OCI-LY7 (cell line): ENCODE measurements around the gene MUC4. TPM values are rescaled to one million over a fixed set of nuclear protein-coding genes. Genes with fewer than 3 reads are reported as not detected.

Experiments used
- BruUV-seq: library from RNA; stranded (reverse); fragments of 400-500 nt; replicated peaks from 2 replicates; lab custom pipeline; 2021; lab: Mats Ljungman, UMichigan
- CTCF ChIA-PET: fragments of 300-600 bp; sonication (Branson Sonifier 250); formaldehyde crosslinking; loops from one replicate; lab custom pipeline; 2022; ENCODE audit warnings: antibody characterized with exemption; ENCODE audit not compliant: unreplicated experiment; lab: Charles Lee
- POLR2A ChIA-PET: fragments of 300-600 bp; sonication (Branson Sonifier 250); formaldehyde crosslinking; loops from one replicate; lab custom pipeline; 2022; ENCODE audit warnings: antibody characterized with exemption; lab: Charles Lee
- DNase-seq: peaks from one replicate; pipeline ENCODE4 v3.0.0-alpha.2; 2015; ENCODE audit warnings: low spot score
- H2AFZ ChIP-seq: fragments of 200-600 bp; sonication (generic), shearing (Covaris generic); 2 replicates; pipeline ENCODE4 v1.6.1; 2014; ENCODE audit warnings: mild to moderate bottlenecking, antibody characterized with exemption, low read length, moderate library complexity
- H3K27ac ChIP-seq: fragments of 200-600 bp; sonication (generic); 2 replicates; pipeline ENCODE4 v1.5.1; 2014; ENCODE audit warnings: mixed run types, low read depth, mild to moderate bottlenecking, moderate library complexity, low read length, inconsistent platforms; ENCODE audit not compliant: poor library complexity, severe bottlenecking
- H3K36me3 ChIP-seq: fragments of 200-600 bp; sonication (generic); 2 replicates; pipeline ENCODE4 v1.6.1; 2014; ENCODE audit warnings: mild to moderate bottlenecking, antibody characterized with exemption, low read length, moderate library complexity, mixed read lengths; ENCODE audit not compliant: insufficient read depth
- H3K4me1 ChIP-seq: fragments of 200-600 bp; sonication (generic); 2 replicates; pipeline ENCODE4 v1.5.1; 2014; ENCODE audit warnings: mild to moderate bottlenecking, low read length; ENCODE audit not compliant: insufficient read depth, poor library complexity, severe bottlenecking
- H3K4me2 ChIP-seq: fragments of 200-600 bp; sonication (generic); 2 replicates; pipeline ENCODE4 v1.6.1; 2014; ENCODE audit warnings: mild to moderate bottlenecking, low read length
- H3K4me3 ChIP-seq: fragments of 200-600 bp; sonication (generic); 2 replicates; pipeline ENCODE4 v1.5.1; 2014; ENCODE audit warnings: mild to moderate bottlenecking, low read depth, low read length; ENCODE audit not compliant: poor library complexity, severe bottlenecking
- H3K79me2 ChIP-seq: fragments of 200-600 bp; sonication (generic); 2 replicates; pipeline ENCODE4 v1.6.1; 2016; ENCODE audit warnings: low read depth, mild to moderate bottlenecking, low read length, moderate library complexity, mixed read lengths; ENCODE audit not compliant: insufficient read depth
- H3K9me2 ChIP-seq: fragments of 200-600 bp; sonication (generic); 2 replicates; pipeline ENCODE4 v1.6.1; 2016; ENCODE audit warnings: mild to moderate bottlenecking, low read length, mixed read lengths; ENCODE audit not compliant: insufficient read depth
- H3K9me3 ChIP-seq: fragments of 200-600 bp; sonication (generic); 2 replicates; pipeline ENCODE4 v1.6.1; 2014; ENCODE audit warnings: mild to moderate bottlenecking, mixed run types, low read length, mixed read lengths
- H4K20me1 ChIP-seq: fragments of 200-600 bp; sonication (generic); 2 replicates; pipeline ENCODE4 v1.6.1; 2014; ENCODE audit warnings: mild to moderate bottlenecking, antibody characterized with exemption, low read length, moderate library complexity, mixed read lengths; ENCODE audit not compliant: insufficient read depth
- CTCF ChIP-seq: fragments of 200-600 bp; sonication (generic); conservative IDR thresholded peaks from 2 replicates; pipeline ENCODE4 v1.5.1; 2014; ENCODE audit warnings: mild to moderate bottlenecking, antibody characterized with exemption, low read length, moderate library complexity, mixed read lengths
- EZH2phosphoT487 ChIP-seq: fragments of 200-600 bp; sonication (generic); IDR thresholded peaks from 2 replicates; pipeline ENCODE4 v1.6.1; 2018; ENCODE audit warnings: low read depth, borderline replicate concordance, mild to moderate bottlenecking, mixed run types, antibody characterized with exemption, low read length, moderate library complexity, mixed read lengths
- intact Hi-C: fragments of 100-400 bp; cut with micrococcal nuclease; formaldehyde crosslinking; loops from one replicate; pipeline ENCODE4 v1.10.0; 2022; ENCODE audit not compliant: unreplicated experiment
- total RNA-seq, 2 experiments: library from RNA; depleted of rRNA in 1 of 2; stranded (reverse); fragments of >200 nt in 1 of 2; shearing (Covaris generic) in 1 of 2; gene quantifications; 2 replicates each; pipeline ENCODE4 v1.2.3, GENCODE V29; 2014 to 2022

Gene MUC4
- total RNA-seq, 2 experiments from 2014 or later, result 0.03 to 0.42 TPM

GRCh38 chr3:195821403-195822130 is 9.8 kb upstream of the MUC4 start:
- H3K4me2 ChIP-seq, result no peak overlapping the region
- CTCF ChIA-PET, result no interaction called here
- no peak overlapping the region for H2AFZ ChIP-seq
- intact Hi-C loops, result no loop called here
- H3K9me2 ChIP-seq, result no peaks in the 10 kb centered on the region
- H4K20me1 ChIP-seq, result no peaks in the 10 kb centered on the region
- peaks cover 5% of the 10 kb centered on the region; the same call in 1 of the 2 replicates for H3K9me3 ChIP-seq
- no peak overlapping the region for H3K27ac ChIP-seq
- BruUV-seq, result no TSS peak
- H3K36me3 ChIP-seq, result no peaks in the 10 kb centered on the region
- H3K4me1 ChIP-seq, result no peaks in the 10 kb centered on the region
- H3K4me3 ChIP-seq, result no peak overlapping the region
- POLR2A ChIA-PET, result no interaction called here
- DNase-seq, result no peak
- TF ChIP-seq EZH2phosphoT487, result no peak
- H3K79me2 ChIP-seq, result no peaks in the 10 kb centered on the region

DNA sequence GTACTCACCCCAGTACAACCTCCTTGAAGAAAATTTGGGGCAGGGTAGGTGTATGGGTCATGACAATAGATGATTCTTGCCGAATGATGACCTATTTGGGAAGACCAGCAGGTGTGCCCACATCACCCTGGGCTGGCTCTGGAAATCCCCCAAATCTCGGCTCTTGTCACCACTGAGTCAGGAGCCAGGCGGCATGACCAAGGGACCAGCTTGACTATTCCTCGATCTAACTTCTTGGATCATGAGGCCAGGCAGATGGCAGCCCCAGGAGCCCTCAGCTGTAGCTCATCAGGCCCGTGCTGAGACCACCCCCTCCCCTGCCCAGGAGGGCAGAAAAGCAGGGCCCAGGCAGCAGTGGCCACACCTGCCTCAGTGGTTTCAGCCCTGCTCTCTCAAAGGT is 9.2 kb upstream of the MUC4 start:
- no peak overlapping the region for H3K4me2 ChIP-seq
- H3K4me1 ChIP-seq, result no peaks in the 10 kb centered on the region
- BruUV-seq, result no TSS peak
- intact Hi-C loops, result no loop called here
- no peaks in the 10 kb centered on the region for H3K36me3 ChIP-seq
- no peak overlapping the region for H2AFZ ChIP-seq
- H3K79me2 ChIP-seq, result no peaks in the 10 kb centered on the region
- no peak overlapping the region for H3K4me3 ChIP-seq
- no peak overlapping the region for H3K27ac ChIP-seq
- no peak for DNase-seq
- peaks cover 5% of the 10 kb centered on the region; the same call in 1 of the 2 replicates for H3K9me3 ChIP-seq
- no peak for TF ChIP-seq CTCF
- TF ChIP-seq EZH2phosphoT487, result no peak
- POLR2A ChIA-PET, result no interaction called here
- CTCF ChIA-PET, result no interaction called here
- H4K20me1 ChIP-seq, result no peaks in the 10 kb centered on the region
- no peaks in the 10 kb centered on the region for H3K9me2 ChIP-seq

DNA sequence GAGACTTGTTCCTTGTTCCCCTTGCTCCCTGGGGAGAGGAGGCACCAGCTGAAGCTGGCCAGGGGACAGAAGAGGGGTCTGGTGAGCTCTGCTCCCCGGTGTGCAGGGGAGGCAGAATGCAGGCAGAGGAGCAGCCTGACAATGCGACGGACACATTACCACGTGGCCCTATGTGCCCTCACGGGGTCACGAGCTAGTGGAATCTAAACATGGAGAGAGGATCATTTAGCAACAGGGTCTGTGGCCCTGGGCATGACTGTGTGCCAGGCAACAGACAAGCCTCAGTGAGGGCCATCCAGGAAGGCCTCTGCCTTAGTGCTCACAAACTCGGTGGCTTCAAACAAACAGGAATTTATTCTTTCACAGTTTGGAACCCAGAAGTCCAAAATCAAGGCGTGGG is 8.5 kb upstream of the MUC4 start:
- no peak overlapping the region for H3K27ac ChIP-seq
- no peak for TF ChIP-seq EZH2phosphoT487
- no peak for TF ChIP-seq CTCF
- H3K4me3 ChIP-seq, result no peak overlapping the region
- BruUV-seq, result no TSS peak
- H4K20me1 ChIP-seq, result no peaks in the 10 kb centered on the region
- POLR2A ChIA-PET, result no interaction called here
- no peak overlapping the region for H2AFZ ChIP-seq
- no peaks in the 10 kb centered on the region for H3K36me3 ChIP-seq
- no peaks in the 10 kb centered on the region for H3K79me2 ChIP-seq
- intact Hi-C loops, result no loop called here
- DNase-seq, result no peak
- no peaks in the 10 kb centered on the region for H3K9me2 ChIP-seq
- no peaks in the 10 kb centered on the region for H3K4me1 ChIP-seq
- H3K9me3 ChIP-seq, result peaks cover 5% of the 10 kb centered on the region; the same call in 1 of the 2 replicates
- CTCF ChIA-PET, result no interaction called here
- H3K4me2 ChIP-seq, result no peak overlapping the region
